Astrocyte of the cerebellum (primary cell): ENCODE results near the gene KCNMA1.
A peak's percentile ranks its signal among the peaks of the same experiment; 100 is the strongest.

Experiments used
- DNase-seq: peaks from one replicate; pipeline ENCODE4 v3.0.0-alpha.2; 2011; ENCODE audit warnings: low read depth
- H3K4me3 ChIP-seq: 2 replicates; pipeline ENCODE4 v1.5.1; 2011; ENCODE audit warnings: mild to moderate bottlenecking, low read depth, low read length, moderate library complexity
- in situ Hi-C: cut with HindIII; loops from 2 replicates; pipeline ENCODE4 v1.10.0; 2017; ENCODE audit warnings: low sequenced_read_pairs
- TF ChIP-seq, protein P1 (sequence below): IDR thresholded peaks from 2 replicates; pipeline ENCODE4 v1.5.1; 2012; ENCODE audit warnings: low read length, low read depth, moderate library complexity, mild to moderate bottlenecking; ENCODE audit errors: missing control alignments

Gene KCNMA1

DNA sequence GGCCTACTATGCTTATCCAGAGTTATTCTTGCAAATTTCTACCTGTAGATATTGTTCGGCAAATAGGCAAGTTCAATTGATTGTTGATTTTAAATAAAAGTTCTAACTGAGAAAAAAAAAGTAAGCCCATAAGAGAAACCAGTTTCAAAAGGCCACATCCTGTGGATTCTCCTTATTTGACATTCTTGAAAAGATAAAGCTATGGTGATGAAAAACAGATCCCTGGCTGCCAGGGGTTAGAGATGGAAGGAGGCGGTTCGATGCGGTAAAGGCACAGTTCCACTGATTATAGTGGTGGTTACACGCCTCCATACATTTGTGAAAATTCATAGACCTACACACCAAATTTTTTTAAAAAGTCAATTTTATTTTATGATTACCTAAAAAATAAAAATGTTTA is 347.8 kb downstream of the KCNMA1 start:
- H3K4me3 ChIP-seq, result no peak overlapping the region
- no peak for DNase-seq
- TF ChIP-seq, protein P1, sequence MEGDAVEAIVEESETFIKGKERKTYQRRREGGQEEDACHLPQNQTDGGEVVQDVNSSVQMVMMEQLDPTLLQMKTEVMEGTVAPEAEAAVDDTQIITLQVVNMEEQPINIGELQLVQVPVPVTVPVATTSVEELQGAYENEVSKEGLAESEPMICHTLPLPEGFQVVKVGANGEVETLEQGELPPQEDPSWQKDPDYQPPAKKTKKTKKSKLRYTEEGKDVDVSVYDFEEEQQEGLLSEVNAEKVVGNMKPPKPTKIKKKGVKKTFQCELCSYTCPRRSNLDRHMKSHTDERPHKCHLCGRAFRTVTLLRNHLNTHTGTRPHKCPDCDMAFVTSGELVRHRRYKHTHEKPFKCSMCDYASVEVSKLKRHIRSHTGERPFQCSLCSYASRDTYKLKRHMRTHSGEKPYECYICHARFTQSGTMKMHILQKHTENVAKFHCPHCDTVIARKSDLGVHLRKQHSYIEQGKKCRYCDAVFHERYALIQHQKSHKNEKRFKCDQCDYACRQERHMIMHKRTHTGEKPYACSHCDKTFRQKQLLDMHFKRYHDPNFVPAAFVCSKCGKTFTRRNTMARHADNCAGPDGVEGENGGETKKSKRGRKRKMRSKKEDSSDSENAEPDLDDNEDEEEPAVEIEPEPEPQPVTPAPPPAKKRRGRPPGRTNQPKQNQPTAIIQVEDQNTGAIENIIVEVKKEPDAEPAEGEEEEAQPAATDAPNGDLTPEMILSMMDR, result no peak
- in situ Hi-C loops, result no loop called here

DNA sequence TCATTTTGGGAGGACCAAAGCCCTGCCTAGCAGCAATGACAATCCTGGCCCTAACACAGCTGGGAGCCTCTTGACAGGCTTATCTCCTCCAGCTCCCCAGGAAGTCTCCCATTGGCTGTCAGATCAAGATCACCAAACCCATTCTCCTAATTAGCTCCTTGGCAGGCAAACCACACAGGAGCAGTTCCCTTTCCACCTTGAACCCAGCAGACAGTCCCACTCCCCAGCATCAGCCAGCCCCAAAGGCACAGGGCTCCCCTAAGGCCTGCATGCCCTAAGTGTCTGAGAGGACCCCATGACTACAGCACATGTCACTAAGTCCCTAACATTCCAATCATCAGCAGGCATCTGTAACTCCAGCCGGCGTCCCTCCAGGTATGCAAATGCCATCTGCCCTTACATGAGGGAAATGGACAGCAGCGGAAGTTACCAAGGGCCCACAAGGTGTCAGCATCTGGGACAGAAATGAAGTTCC is 348.5 kb downstream of the KCNMA1 start:
- TF ChIP-seq, protein P1, result no peak
- no peak overlapping the region for H3K4me3 ChIP-seq
- no peak for DNase-seq
- in situ Hi-C loops, result no loop called here

DNA sequence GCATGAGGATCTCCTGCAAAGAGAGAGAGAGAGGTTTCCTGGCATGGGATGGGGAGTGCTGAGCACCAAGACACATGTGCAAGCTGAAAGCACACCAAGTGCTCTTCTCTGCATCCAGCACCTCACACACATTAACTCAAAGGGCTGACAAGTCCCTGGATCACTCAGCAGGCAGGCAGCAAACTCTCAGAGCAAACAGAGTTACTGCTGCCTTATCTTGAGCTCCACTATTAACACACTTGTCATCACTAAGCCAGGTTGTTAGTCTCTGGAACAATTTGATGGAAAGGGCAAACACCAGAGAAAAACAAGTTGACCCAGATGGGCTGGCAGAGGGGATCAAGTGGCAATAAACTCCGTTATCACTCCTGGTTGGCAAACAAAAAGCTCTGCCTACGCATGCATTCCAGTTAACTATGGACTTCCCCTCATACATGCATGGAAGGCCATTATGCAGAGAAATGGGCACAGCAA is 349.9 kb downstream of the KCNMA1 start:
- no peak for DNase-seq
- TF ChIP-seq, protein P1, result no peak
- H3K4me3 ChIP-seq, result no peak overlapping the region
- in situ Hi-C loops, result no loop called here

DNA sequence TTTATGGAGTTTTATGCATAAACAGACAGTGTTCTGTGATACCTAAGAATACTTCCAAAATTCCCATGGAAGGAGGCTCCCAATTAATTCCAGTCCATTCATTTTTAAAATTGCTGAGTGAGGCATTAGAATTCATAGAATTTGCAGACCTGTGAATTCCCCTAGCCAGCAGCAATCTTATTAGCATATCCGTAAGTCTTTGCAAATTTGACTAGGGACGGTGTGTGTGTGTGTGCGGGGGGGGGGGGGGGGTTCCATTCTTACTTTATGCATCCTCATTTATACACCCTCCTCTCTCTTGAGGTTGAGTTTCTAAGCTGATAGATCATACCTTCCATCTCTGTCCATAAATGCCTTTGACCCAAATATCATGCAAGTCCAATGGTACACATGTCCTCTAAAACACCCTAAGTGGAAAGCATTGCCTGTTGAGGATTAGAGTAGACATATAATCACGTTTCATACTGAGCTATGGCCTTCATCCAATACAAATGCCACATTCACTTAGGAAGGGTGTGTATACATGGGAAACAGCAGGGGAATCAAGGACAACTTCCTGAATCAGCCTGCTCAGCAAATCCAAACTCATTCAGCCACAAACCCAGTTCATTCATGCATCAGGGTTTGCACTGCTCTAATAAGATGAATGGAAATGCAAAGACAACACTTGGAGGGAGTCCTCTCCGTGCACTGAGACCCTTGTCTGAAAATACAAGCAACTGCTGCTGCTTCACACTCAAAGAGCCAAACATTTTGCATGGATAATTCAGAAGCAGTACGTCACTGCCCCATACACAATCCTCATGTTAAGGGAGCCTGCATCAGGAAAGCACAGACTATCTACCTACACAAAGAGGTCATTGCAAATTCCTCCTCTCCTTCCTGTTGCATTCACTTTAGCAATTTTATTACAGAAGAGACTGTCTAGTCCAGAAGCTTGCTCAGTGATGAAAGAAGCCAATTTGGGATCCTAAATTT is 350.8 kb downstream of the KCNMA1 start:
- H3K4me3 ChIP-seq, result no peak overlapping the region
- TF ChIP-seq, protein P1, result no peak
- peak; percentile 47 for DNase-seq
- in situ Hi-C loops, result no loop called here

DNA sequence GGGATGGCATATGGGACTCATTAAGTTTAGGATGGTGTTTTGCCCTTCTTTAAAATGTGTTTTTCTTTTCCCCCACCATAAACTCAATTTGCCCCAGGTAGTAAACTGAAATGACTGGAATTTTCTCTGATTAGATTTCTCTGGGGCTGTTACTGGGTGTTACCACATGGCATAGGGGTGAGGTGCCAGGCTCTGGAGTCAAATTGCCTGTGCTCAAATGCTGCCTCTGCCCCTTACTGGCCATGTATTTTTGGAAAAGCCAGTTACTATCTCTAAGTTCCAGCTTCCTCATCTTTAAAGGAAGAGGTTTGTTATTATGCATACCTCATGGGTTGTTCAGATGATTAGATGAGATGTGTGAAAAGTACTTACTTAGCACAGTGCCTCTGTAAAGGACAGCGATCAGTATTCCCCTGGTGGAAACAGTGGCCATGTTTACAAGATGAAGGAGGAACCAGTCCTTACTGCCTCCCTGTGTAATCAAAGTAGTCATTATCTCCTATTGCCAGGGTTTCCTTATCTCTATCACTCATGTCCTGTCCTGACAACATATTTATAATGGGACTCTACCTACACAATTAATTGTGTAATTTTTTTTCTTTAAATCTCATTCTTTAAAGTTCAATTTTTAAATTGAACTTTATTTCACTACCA is 352.0 kb downstream of the KCNMA1 start:
- TF ChIP-seq, protein P1, result no peak
- in situ Hi-C loops, result no loop called here
- H3K4me3 ChIP-seq, result no peak overlapping the region
- no peak for DNase-seq

DNA sequence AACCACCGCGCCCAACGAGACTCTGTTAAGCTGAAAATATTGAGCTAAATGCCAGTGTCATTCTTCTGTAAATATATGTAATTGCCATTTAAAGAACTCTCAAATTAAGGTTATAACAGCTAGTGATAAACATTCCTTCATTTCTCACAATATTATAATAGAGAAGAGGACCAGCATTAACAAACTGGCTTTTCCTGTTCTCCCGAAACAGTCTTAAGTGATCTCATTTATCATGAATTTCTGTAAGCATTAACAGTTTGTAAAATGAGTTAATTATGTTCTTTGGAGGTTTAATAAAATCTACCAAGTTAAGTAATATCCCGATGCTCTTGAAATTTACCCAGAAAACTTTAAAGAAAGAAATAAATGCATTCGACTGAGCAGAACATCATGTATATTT is 352.8 kb downstream of the KCNMA1 start:
- in situ Hi-C loops, result no loop called here
- no peak for DNase-seq
- no peak overlapping the region for H3K4me3 ChIP-seq
- TF ChIP-seq, protein P1, result no peak
